Endodermal cell (in vitro differentiated cells): ENCODE measurements around the gene GPR68. TPM values are rescaled to one million over a fixed set of nuclear protein-coding genes. Genes with fewer than 3 reads are reported as not detected.

Source experiments
- DNase-seq: peaks from one replicate; pipeline ENCODE4 v3.0.0-alpha.2; 2017
- H3K27ac ChIP-seq: 2 replicates; pipeline ENCODE4 v1.5.1; 2013; ENCODE audit warnings: mild to moderate bottlenecking, low read depth, low read length, moderate library complexity
- H3K27me3 ChIP-seq: 2 replicates; pipeline ENCODE4 v1.6.1; 2013; ENCODE audit warnings: mild to moderate bottlenecking, low read length, moderate library complexity; ENCODE audit not compliant: insufficient read depth, control insufficient read depth, poor library complexity, severe bottlenecking
- H3K36me3 ChIP-seq: 2 replicates; pipeline ENCODE4 v1.7.0; 2013; ENCODE audit warnings: mild to moderate bottlenecking, low read length, moderate library complexity; ENCODE audit not compliant: control insufficient read depth, insufficient read depth
- H3K4me1 ChIP-seq: one replicate; pipeline ENCODE4 v1.7.0; 2013; ENCODE audit warnings: low read length; ENCODE audit not compliant: control insufficient read depth, insufficient read depth
- H3K4me3 ChIP-seq: 2 replicates; pipeline ENCODE4 v1.5.1; 2013; ENCODE audit warnings: mild to moderate bottlenecking, low read length, moderate library complexity
- H3K9ac ChIP-seq: 2 replicates; pipeline ENCODE4 v1.6.1; 2013; ENCODE audit warnings: mild to moderate bottlenecking, low read length, moderate library complexity; ENCODE audit not compliant: poor library complexity, severe bottlenecking; ENCODE audit errors: extremely low read depth
- H3K9me3 ChIP-seq: 2 replicates; pipeline ENCODE4 v1.6.1; 2013; ENCODE audit warnings: mild to moderate bottlenecking, low read length, moderate library complexity; ENCODE audit not compliant: control insufficient read depth
- H3K27ac Mint-ChIP-seq: 2 replicates; pipeline ENCODE4 v1.8.0; 2020; ENCODE audit warnings: mixed read lengths
- H3K27me3 Mint-ChIP-seq: 2 replicates; pipeline ENCODE4 v1.8.0; 2021; ENCODE audit warnings: mild to moderate bottlenecking, mixed read lengths; ENCODE audit not compliant: insufficient read depth
- H3K36me3 Mint-ChIP-seq: 2 replicates; pipeline ENCODE4 v1.8.0; 2020; ENCODE audit warnings: low read depth, mixed read lengths
- H3K4me1 Mint-ChIP-seq: 2 replicates; pipeline ENCODE4 v1.8.0; 2020; ENCODE audit warnings: mixed read lengths
- H3K4me3 Mint-ChIP-seq: 2 replicates; pipeline ENCODE4 v1.8.0; 2020; ENCODE audit warnings: mild to moderate bottlenecking, moderate library complexity, mixed read lengths
- H3K9me3 Mint-ChIP-seq: 2 replicates; pipeline ENCODE4 v1.8.0; 2020; ENCODE audit warnings: mild to moderate bottlenecking, mixed read lengths
- CTCF ChIP-seq: fragments of 200-600 bp; sonication (generic); conservative IDR thresholded peaks from 2 replicates; pipeline ENCODE4 v1.5.0; 2021; ENCODE audit warnings: antibody characterized with exemption, mild to moderate bottlenecking
- WGBS, 2 experiments: methylation state at CpG; one replicate each; pipeline versions ENCODE4 v1.1.5 to v1.1.7; 2013; ENCODE audit warnings: missing lambda C conversion rate in 2 of 2, mixed read lengths in 1 of 2; ENCODE audit not compliant: insufficient coverage in 1 of 2, insufficient read length in 1 of 2; 5-methylcytosine and 5-hydroxymethylcytosine counted together
- total RNA-seq, 2 donors: library from RNA; stranded (reverse); fragmentation: NEBNext Ultra II Directional in 1 of 2; extraction: Animal tissue kit (Norgen Biotek cat#: 25700) in 1 of 2; gene quantifications; 2 replicates in 1 of 2; 3 replicates in 1 of 2; pipeline ENCODE4 v1.2.1, GENCODE V29; 2021

GPR68 gene
- total RNA-seq, 2 donors from 2014 or later: 0.38 to 0.44 TPM

- no peak overlapping the region for H3K9ac ChIP-seq
- no peaks in the 10 kb centered on the region for H3K4me1 Mint-ChIP-seq
- no peak for DNase-seq
- no peak for TF ChIP-seq CTCF
- 93 to 98% methylated on average over 7 to 9 of the region's 9 CpGs for WGBS, 2 experiments
- H3K36me3 Mint-ChIP-seq: peaks cover 40% of the 10 kb centered on the region
- H3K4me3 Mint-ChIP-seq: no peak overlapping the region
- H3K36me3 ChIP-seq: peaks cover 35% of the 10 kb centered on the region
- no peaks in the 10 kb centered on the region for H3K27me3 Mint-ChIP-seq
- no peaks in the 10 kb centered on the region for H3K9me3 ChIP-seq
- no peak overlapping the region for H3K4me3 ChIP-seq
- no peak overlapping the region for H3K27ac Mint-ChIP-seq
- no peak overlapping the region for H3K27ac ChIP-seq
- no peaks in the 10 kb centered on the region for H3K4me1 ChIP-seq
- H3K27me3 ChIP-seq: no peaks in the 10 kb centered on the region
- no peaks in the 10 kb centered on the region for H3K9me3 Mint-ChIP-seq
Measured at GRCh38 chr14:91274796-91275195, 30.3 kb upstream of the GPR68 start.

DNA sequence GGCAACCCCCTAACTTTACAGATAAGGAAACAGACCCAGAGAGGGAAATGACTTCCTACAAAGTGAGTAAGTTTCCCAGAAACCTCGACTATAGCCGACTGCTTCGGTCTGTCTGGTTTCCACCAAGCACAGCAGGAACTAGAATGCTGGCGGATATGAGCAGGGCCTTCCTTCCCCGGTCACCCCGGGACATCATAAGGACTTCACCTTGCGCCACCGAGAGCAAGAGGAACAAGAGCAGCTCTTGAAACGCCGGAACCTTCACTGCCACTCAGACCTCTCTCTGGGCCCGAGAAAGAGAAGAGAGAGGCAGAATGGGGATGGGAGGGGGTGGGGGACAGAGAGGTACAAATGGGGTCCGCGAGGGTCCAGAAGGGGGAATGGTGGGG, 29.4 kb upstream of the GPR68 start:
- H3K36me3 ChIP-seq: peaks cover 26% of the 10 kb centered on the region
- no peak overlapping the region for H3K9ac ChIP-seq
- no peak overlapping the region for H3K4me3 ChIP-seq
- Mint-ChIP-seq H3K36me3 (peaks cover 44% of the 10 kb centered on the region), H3K4me3 (no peak overlapping the region), H3K27ac (no peak overlapping the region), H3K27me3 (no peaks in the 10 kb centered on the region), H3K9me3 (no peaks in the 10 kb centered on the region), H3K4me1 (no peaks in the 10 kb centered on the region)
- no peaks in the 10 kb centered on the region for H3K27me3 ChIP-seq
- no peaks in the 10 kb centered on the region for H3K9me3 ChIP-seq
- no peak for DNase-seq
- no peak for TF ChIP-seq CTCF
- WGBS, 2 experiments: 93 to 100% methylated on average over 6 to 13 of the region's 13 CpGs
- H3K27ac ChIP-seq: no peak overlapping the region
- no peaks in the 10 kb centered on the region for H3K4me1 ChIP-seq

DNA sequence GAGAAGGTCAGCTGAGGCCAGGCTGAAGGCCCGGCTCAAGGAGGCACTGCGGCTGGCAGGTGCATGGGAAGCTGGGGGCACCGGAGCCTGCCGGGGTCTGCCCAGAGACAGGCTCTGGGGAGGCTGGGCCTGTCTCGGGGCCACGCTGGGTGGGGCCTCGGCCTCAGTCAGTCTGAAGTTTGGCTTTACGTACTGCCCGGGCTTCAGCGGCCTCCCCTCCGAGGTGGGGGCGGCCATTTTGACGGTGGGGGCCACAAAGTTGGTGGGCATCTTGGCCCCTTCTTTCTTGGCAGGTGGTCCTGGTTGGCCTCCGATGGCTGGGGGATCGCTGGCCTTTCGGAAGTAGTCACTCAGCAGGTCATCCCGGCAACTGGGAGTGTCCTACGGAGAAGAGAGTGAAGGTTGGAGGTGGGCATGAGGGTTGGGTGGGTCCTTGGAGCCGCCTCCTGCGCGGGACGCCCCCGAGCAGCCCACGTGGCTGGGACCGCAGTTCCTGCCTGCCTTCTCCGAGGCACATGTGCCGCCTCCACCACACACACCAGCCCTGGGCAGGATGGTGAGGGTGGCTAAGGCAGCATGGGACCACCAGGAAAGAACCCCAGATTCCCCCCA, 28.9 kb upstream of the GPR68 start:
- H3K4me1 ChIP-seq: no peaks in the 10 kb centered on the region
- H3K36me3 ChIP-seq: peaks cover 24% of the 10 kb centered on the region
- H3K9me3 ChIP-seq: no peaks in the 10 kb centered on the region
- Mint-ChIP-seq H3K9me3 (no peaks in the 10 kb centered on the region), H3K27ac (no peak overlapping the region), H3K36me3 (peaks cover 42% of the 10 kb centered on the region), H3K27me3 (no peaks in the 10 kb centered on the region), H3K4me3 (no peak overlapping the region), H3K4me1 (no peaks in the 10 kb centered on the region)
- DNase-seq: no peak
- H3K27me3 ChIP-seq: no peaks in the 10 kb centered on the region
- H3K27ac ChIP-seq: no peak overlapping the region
- no peak overlapping the region for H3K4me3 ChIP-seq
- no peak overlapping the region for H3K9ac ChIP-seq
- no peak for TF ChIP-seq CTCF
- WGBS, 2 experiments: 93 to 96% methylated on average over 11 to 27 of the region's 27 CpGs
